DOHH2 (cell line): ENCODE measurements around the gene TAX1BP1.

Source experiments
- CTCF ChIP-seq: fragments of 200-600 bp; sonication (generic); IDR thresholded peaks from one replicate; pipeline ENCODE4 v1.5.1; 2014; ENCODE audit warnings: antibody characterized with exemption, mild to moderate bottlenecking, low read depth, low read length; ENCODE audit not compliant: poor library complexity, severe bottlenecking
- EZH2phosphoT487 ChIP-seq: fragments of 200-600 bp; sonication (generic); IDR thresholded peaks from 2 replicates; pipeline ENCODE4 v1.6.1; 2017; ENCODE audit warnings: borderline replicate concordance, mild to moderate bottlenecking, antibody characterized with exemption, low read length, moderate library complexity, mixed read lengths

- no peak for TF ChIP-seq CTCF
- TF ChIP-seq EZH2phosphoT487 = no peak
These were observed at the start of gene TAX1BP1 for GRCh38 chr7:27739909-27740448.
